ENCODE results near the gene CYP4F22.

CYP4F22 gene

DNA sequence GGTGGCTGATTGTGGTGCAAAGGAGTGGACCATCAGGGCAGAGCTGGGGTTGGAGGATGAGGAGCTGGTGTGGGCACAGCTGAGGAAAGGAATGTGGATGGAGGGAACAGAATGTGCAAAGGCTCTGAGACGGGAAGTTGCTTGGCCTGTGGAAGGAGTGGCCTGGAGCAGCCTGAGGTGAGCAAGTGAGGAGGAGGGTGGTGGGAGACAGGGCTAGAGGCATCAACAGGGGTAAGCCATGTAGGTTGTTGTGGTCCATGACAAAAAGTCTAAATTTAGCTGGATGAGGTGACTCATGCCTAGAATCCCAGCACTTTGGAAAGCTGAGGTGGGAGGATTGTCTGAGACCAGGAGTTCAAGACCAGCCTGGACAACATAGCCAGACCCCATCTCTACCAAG, 9.5 kb downstream of the CYP4F22 start:
- Histone ChIP-seq H4K20me1 (ENCODE audit: insufficient read depth, low read length) (no peaks in the 10 kb centered on the region), H3K27me3 (ENCODE audit: low read depth, low read length) (no peaks in the 10 kb centered on the region), H3K4me2 (ENCODE audit: low read length) (no peak overlapping the region), H3K79me2 (ENCODE audit: low read length) (no peaks in the 10 kb centered on the region), H3K4me3 (ENCODE audit: low read length) (no peak overlapping the region), H3K4me1 (ENCODE audit: low read length) (no peaks in the 10 kb centered on the region), H3K27ac (ENCODE audit: low read length) (no peak overlapping the region), H2AFZ (ENCODE audit: low read depth, low read length) (no peak overlapping the region), H3K9ac (ENCODE audit: low read length) (no peak overlapping the region), H3K36me3 (replicated peaks; ENCODE audit: low read depth, low read length) (no peaks in the 10 kb centered on the region), H3K9me3 (ENCODE audit: insufficient read depth, low read length) (peaks cover 12% of the 10 kb centered on the region)
- TF ChIP-seq EZH2phosphoT487 (IDR thresholded peaks at IDR 0.05; ENCODE audit: low read depth) = no peak
- TF ChIP-seq, protein P1, sequence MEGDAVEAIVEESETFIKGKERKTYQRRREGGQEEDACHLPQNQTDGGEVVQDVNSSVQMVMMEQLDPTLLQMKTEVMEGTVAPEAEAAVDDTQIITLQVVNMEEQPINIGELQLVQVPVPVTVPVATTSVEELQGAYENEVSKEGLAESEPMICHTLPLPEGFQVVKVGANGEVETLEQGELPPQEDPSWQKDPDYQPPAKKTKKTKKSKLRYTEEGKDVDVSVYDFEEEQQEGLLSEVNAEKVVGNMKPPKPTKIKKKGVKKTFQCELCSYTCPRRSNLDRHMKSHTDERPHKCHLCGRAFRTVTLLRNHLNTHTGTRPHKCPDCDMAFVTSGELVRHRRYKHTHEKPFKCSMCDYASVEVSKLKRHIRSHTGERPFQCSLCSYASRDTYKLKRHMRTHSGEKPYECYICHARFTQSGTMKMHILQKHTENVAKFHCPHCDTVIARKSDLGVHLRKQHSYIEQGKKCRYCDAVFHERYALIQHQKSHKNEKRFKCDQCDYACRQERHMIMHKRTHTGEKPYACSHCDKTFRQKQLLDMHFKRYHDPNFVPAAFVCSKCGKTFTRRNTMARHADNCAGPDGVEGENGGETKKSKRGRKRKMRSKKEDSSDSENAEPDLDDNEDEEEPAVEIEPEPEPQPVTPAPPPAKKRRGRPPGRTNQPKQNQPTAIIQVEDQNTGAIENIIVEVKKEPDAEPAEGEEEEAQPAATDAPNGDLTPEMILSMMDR (IDR thresholded peaks at IDR 0.05; ENCODE audit: low read depth, low read length) = no peak

DNA sequence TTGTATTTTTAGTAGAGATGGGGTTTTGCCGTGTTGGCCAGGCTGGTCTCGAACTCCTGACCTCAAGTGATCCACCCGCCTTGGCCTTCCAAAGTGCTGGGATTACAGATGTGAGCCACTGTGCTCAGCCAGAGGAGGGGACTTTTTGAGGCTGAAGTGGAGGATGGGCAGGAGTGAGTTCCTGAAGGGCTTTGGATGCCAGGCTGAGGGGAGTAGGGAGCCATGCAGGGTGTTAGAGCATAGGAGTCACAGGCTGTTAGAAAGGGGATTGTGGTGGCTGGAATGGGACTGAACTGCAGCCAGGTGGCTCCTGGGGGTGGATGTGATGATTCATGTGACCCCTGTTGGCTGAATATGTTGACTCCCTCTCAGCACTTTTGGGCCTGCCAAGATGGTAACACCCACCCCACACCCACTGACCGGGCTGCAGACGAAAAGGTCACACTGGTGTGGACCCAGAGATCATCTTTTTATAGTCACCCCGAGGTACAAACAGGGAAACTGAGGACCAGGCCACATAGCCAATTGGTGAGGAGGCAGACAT, 11.2 kb downstream of the CYP4F22 start:
- Histone ChIP-seq H3K4me2 (ENCODE audit: low read length) (no peak overlapping the region), H3K4me3 (ENCODE audit: low read length) (no peak overlapping the region), H3K36me3 (replicated peaks; ENCODE audit: low read depth, low read length) (no peaks in the 10 kb centered on the region), H3K9me3 (ENCODE audit: insufficient read depth, low read length) (peaks cover 12% of the 10 kb centered on the region), H3K9ac (ENCODE audit: low read length) (no peak overlapping the region), H3K27me3 (ENCODE audit: low read depth, low read length) (0 out of 2 replicates have a peak, but pooled peaks cover 4% of the 10 kb centered on the region), H3K79me2 (ENCODE audit: low read length) (no peaks in the 10 kb centered on the region), H3K4me1 (ENCODE audit: low read length) (no peaks in the 10 kb centered on the region), H2AFZ (ENCODE audit: low read depth, low read length) (no peak overlapping the region), H3K27ac (ENCODE audit: low read length) (no peak overlapping the region), H4K20me1 (ENCODE audit: insufficient read depth, low read length) (no peaks in the 10 kb centered on the region)
- TF ChIP-seq EZH2phosphoT487 (IDR thresholded peaks at IDR 0.05; ENCODE audit: low read depth) = no peak
- TF ChIP-seq, protein P1 (IDR thresholded peaks at IDR 0.05; ENCODE audit: low read depth, low read length) = no peak

DNA sequence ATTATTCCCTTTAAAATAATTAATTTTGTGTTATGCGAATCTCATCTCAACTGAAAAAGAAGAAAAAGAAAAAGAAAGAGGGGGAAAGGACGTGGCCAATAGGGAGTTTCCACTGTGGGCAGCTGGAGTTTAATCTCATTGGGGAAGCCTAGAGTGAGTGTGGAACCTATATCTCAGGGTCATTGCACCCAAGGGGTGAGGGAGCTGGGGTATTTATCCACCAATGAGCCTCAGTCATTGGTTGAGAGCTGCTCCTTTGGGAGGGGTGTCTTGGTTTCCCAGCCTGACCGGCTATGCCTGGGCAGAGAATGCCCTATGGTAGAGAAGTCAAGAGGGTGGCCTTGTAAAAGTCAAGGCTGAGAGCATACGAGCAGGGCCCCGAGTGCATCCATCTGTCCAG, 16.5 kb downstream of the CYP4F22 start:
- Histone ChIP-seq H4K20me1 (ENCODE audit: insufficient read depth, low read length) (no peaks in the 10 kb centered on the region), H3K4me3 (ENCODE audit: low read length) (no peak overlapping the region), H3K9ac (ENCODE audit: low read length) (no peak overlapping the region), H3K36me3 (replicated peaks; ENCODE audit: low read depth, low read length) (no peaks in the 10 kb centered on the region), H3K4me1 (ENCODE audit: low read length) (no peaks in the 10 kb centered on the region), H2AFZ (ENCODE audit: low read depth, low read length) (no peak overlapping the region), H3K27ac (ENCODE audit: low read length) (no peak overlapping the region), H3K4me2 (ENCODE audit: low read length) (no peak overlapping the region), H3K79me2 (ENCODE audit: low read length) (no peaks in the 10 kb centered on the region), H3K9me3 (ENCODE audit: insufficient read depth, low read length) (no peaks in the 10 kb centered on the region), H3K27me3 (ENCODE audit: low read depth, low read length) (0 out of 2 replicates have a peak, but pooled peaks cover 4% of the 10 kb centered on the region)
- TF ChIP-seq, protein P1 (IDR thresholded peaks at IDR 0.05; ENCODE audit: low read depth, low read length) = no peak
- TF ChIP-seq EZH2phosphoT487 (IDR thresholded peaks at IDR 0.05; ENCODE audit: low read depth) = no peak

DNA sequence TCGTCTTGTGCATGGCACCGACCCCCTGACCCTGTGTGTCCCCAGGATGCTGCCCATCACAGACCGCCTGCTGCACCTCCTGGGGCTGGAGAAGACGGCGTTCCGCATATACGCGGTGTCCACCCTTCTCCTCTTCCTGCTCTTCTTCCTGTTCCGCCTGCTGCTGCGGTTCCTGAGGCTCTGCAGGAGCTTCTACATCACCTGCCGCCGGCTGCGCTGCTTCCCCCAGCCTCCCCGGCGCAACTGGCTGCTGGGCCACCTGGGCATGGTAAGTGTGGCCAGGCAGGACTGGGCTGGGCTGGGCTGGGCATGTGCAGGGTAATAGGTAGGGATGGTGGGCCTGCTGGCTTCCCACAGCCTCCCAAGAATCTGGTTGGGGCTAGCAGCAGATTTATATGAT, 17.0 kb downstream of the CYP4F22 start:
- H3K4me3 ChIP-seq (ENCODE audit: low read length) = no peak overlapping the region
- H3K4me2 ChIP-seq (ENCODE audit: low read length) = no peak overlapping the region
- no peaks in the 10 kb centered on the region for H3K79me2 ChIP-seq (ENCODE audit: low read length)
- no peaks in the 10 kb centered on the region for H3K4me1 ChIP-seq (ENCODE audit: low read length)
- 0 out of 2 replicates have a peak, but pooled peaks cover 4% of the 10 kb centered on the region for H3K27me3 ChIP-seq (ENCODE audit: low read depth, low read length)
- no peaks in the 10 kb centered on the region for H4K20me1 ChIP-seq (ENCODE audit: insufficient read depth, low read length)
- H2AFZ ChIP-seq (ENCODE audit: low read depth, low read length) = no peak overlapping the region
- no peak overlapping the region for H3K9ac ChIP-seq (ENCODE audit: low read length)
- TF ChIP-seq, protein P1 (IDR thresholded peaks at IDR 0.05; ENCODE audit: low read depth, low read length) = no peak
- no peak for TF ChIP-seq EZH2phosphoT487 (IDR thresholded peaks at IDR 0.05; ENCODE audit: low read depth)
- 0 out of 2 replicates have a peak, but pooled peaks cover 1% of the 10 kb centered on the region for H3K9me3 ChIP-seq (ENCODE audit: insufficient read depth, low read length)
- H3K27ac ChIP-seq (ENCODE audit: low read length) = no peak overlapping the region
- H3K36me3 ChIP-seq (replicated peaks; ENCODE audit: low read depth, low read length) = no peaks in the 10 kb centered on the region

Measured in OCI-LY3 (cell line).